GM03348 (cell line): Measurements from ENCODE around the gene LMAN1.
A peak's percentile ranks its signal among the peaks of the same experiment; 100 is the strongest.

Source experiments
- DNase-seq: peaks from one replicate; pipeline ENCODE4 v3.0.0; 2012; ENCODE audit warnings: low spot score

LMAN1 gene

GRCh38 chr18:59358712-59359575 lies at the start of gene LMAN1:
TSS of gene LMAN1 (minus strand) at chr18:59359265. CDS start at chr18:59359244, 21 bp downstream.
- DNase-seq, result peak; percentile 100

DNA sequence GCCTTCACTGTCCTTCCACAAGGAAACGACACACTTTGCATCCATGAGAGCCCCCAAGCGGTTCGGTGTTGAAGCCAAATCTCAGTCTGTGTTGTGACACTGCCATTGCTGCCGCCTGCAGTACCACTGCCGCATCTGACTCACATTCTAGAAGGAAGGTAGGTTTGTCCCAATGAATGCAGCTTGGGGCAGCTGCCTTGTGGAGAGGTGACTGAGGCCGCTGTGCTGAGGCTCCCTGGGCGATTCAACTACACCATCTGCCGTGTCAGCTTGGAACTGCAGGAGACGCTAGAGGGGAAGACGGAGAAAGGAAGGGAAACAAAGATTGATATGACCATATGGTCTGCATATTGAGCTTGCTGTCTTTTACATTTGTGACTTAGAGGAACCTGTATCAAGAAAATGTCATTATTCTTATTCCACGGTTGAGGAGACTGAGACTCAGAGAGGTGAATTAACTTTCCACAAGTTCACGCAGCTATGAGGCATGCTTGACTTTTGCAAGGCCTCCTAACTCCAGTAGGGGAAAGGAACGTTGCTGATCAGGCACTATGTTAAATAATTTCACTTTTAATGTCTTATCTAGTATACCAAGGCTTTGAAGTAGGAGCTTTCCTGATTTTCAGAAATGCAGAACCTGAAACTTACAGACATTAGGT lies 43.5 kb upstream of the LMAN1 start:
- DNase-seq, result peak; percentile 90

DNA sequence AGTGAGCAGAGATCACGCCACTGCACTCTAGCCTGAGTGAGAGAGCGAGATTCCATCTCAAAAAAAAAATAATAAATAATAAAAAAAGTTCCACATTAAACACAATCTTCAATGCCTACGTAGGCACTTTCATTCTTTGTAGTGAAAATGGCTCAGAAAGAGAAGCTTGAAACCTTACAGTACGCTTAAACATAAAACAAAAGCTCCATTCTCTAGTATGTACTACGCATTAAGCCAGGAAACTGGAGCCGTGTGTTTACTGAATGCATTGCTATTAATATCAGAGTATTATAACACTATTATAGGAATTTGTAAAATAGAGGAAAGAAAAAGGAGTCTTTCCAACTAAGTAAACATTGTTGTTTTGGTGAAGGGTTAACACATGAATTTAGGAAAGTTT lies 41.3 kb upstream of the LMAN1 start:
- no peak for DNase-seq

DNA sequence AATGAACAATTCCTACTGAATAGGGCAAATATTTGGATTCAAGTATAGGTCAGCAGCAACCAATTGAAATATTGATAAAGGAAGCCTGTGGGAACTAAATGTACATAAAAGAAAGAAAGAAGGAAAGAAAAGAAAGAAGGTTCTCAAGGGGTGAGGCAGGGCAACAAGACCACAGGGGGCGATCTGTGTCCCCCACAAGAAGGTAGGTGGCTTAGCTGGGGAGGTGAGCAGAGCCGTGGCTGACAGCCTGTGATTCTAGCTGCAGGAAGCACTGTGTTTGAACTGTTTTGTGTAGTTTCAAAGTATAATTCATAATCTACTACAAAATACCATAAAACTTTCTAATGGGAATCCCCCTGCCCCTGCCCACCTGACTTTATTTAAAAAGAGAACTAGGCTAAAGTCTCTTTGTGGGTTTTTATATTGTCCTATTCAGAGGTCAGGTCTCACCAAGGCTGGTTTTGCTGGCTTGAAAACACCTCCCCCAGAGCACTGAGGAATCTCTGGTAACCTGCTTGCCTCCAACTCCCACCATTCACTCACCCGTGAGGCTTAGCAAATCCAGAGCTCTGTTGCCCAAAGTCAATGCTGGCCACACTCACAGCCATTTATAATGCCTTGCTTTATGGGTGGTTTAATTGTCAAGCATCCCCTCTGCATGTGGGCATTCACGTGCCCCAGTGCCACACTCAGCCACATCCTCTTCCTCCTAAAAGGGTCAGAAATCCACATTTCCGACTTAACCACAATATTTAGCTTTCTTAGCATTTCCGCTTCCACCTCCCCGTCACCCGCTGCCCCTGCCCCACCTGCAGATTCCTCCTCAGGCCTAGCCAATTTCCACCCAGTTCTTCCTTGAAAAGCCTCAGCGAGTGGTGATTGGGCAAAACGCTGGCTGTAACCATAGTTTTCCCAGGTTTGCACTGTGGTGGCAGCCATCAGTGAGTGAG lies 36.4 kb upstream of the LMAN1 start:
- no peak for DNase-seq

GRCh38 chr18:59393381-59393780 lies 34.3 kb upstream of the LMAN1 start:
- DNase-seq, result no peak

DNA sequence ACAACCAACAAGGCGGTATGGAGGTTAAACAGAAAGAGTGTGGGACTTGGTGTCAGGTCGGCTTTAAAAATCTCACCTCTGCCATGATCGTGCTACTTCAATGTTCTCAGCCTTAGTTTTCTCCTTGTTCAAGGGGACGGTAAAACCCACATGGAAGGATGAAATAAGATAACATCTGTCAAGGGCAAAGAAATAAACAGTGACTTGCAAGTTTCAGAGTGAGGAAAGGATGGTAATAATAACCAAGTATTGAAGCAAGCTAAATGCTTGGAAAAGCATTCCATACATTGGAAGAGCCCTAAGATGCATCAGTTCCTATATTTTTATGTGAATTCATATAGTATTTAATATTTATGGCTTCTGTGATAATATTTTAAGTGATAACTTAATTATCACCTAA lies 29.8 kb upstream of the LMAN1 start:
- no peak for DNase-seq

DNA sequence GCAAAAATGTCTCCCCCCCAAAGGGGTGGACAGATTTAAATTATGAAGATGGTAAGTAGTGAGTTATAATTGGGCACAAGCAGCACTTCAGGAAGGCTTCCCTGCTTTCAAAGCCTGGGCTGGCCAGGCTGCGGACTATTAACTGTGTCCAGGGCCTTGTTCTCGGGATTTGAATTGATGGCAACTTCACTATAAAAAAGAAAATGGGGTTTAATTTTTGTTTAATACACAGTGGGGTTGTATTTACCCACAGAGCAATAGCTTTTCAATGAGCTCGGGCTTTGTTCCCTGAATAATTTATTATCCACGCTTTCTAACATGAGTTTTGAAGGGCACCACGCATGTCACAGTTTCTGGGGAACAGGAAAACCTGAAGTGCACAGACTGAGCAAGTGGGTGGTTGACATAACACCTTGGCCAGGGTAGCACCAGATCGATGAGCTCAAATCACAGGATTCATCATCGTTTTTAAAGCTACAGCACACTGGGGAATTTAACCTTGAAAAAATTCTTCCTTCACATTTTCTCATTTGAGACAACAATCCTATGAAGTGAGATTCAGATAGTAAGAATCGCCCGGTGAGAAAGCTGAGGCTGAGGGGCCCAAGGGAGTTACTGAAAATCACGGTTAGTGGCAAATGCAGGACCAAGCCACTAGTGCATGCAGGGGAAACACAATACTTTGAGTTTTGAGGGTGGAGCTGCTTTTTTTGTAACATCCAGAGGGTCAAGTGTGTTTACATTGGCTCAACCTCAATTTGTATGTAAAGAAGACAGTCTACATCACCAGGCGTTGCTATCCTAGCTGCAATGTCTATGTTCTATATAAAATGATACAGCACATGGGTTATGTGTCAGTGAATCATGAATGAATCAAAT lies 28.9 kb upstream of the LMAN1 start:
- DNase-seq, result no peak

GRCh38 chr18:59386909-59387686 lies 28.0 kb upstream of the LMAN1 start:
- DNase-seq, result no peak

DNA sequence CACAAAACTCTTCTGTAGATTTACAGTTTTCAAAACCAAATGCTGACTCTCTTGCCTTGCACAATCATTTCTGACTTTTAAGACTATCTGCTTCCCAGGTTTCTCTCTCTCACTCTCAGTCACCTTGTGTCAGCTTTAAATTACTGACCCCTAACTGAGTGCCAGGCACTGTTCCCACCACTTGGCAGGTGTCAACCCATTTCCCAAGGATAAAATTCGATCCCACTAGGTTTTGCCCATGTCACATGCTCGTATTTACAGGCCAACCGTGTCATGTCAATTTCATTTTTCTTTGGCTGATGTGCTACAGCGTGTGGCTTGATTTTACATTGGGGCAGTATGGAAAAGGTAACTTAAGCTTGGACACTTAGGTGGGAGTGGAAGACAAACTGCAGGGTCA lies 26.1 kb upstream of the LMAN1 start:
- no peak for DNase-seq

- no peak for DNase-seq
Measured at GRCh38 chr18:59383851-59384250, 24.8 kb upstream of the LMAN1 start.

DNA sequence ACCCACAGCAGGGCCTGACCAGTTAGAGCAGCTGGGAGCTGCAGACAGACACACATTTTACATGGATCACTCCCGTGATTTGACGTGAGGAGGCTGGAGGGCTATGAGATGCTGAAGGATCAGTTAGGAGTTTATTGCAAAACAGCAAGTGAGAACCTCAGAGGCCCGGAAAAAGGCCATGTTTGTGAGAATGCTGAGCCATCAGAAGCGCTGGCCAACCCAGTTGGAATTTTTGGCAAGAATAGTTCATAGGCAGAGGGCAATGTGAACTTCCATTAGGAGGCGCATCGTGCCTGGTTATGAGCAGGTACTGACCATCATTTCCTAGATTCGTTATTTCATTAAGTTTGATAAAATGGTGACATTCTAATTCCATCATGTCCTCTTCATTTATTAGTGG lies 23.3 kb upstream of the LMAN1 start:
- no peak for DNase-seq

- no peak for DNase-seq
Measured at GRCh38 chr18:59381949-59382348, 22.9 kb upstream of the LMAN1 start.

DNA sequence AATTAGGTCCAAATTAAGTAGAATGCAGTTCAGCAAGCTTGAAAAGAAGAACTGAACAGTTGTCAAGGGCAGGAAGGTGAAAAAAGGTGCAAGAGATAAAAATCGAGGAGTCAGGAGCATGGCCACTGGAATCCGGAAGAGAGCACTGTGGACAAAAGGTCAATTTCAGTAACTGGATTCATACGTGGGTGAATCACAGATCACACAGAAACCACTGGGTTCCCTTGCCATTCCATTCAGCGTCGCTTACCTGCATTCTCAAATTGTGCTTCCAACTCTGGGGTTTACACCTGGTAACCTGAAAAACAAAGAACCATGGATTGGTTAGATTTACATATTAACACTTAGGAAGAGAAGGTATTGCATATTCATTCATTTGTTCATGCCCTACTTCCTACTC lies 21.6 kb upstream of the LMAN1 start:
- no peak for DNase-seq

- peak; percentile 21 for DNase-seq
Measured at GRCh38 chr18:59379772-59380522, 20.9 kb upstream of the LMAN1 start.

- no peak for DNase-seq
Measured at GRCh38 chr18:59377613-59378337, 18.7 kb upstream of the LMAN1 start.

DNA sequence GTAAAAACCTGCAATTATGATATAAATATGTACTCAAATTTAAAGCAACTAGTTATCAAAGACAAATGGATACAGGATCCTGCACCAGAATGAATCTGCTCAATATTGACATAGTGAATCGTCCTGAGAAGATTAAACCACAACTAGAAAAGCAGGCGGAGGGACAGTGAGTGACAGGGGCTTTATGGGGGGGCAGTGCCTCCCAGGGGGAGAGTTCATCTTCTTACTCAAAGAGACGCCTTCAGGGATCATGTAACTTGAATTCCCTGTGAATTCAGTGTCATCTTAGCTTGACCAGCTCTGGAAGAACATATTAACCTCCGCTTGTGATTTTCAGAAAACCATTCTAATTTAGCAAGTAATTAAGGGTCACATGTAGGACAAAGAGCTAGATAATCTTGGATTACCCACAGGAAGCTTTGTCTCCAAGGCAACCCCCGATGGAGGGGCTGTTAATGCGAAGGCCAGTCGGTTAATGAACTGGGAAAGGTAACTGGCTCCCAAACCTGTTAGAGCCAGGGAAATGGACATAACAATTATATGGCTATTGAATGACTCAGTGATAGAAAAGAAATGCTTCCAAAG lies 17.4 kb upstream of the LMAN1 start:
- no peak for DNase-seq

- DNase-seq, result no peak
Measured at GRCh38 chr18:59374128-59374527, 15.1 kb upstream of the LMAN1 start.

- DNase-seq, result no peak
Measured at GRCh38 chr18:59372975-59373374, 13.9 kb upstream of the LMAN1 start.

- DNase-seq, result no peak
Measured at GRCh38 chr18:59360381-59360780, 1.3 kb upstream of the LMAN1 start.
